Measurements from ENCODE around the gene SCO2. TPM values are rescaled to one million over a fixed set of nuclear protein-coding genes. Genes with fewer than 3 reads are reported as not detected.

SCO2 gene
- total and polyA plus RNA-seq, 10 of the 15 experiments (the other 5 are each of a cell fraction or from before 2014, with no cell fraction given) = 0.18 to 16.0 (median 2.4) TPM; not detected in 1

- TF ChIP-seq PKNOX1 (IDR thresholded peaks at IDR 0.05) (peak; percentile 37; the same call in 1 of the 2 replicates), NBN (IDR thresholded peaks at IDR 0.05) (no peak), NFYA (IDR thresholded peaks at IDR 0.05; ENCODE audit: borderline replicate concordance, low read depth, low read length) (no peak), NR2C2 (IDR thresholded peaks at IDR 0.05; ENCODE audit: borderline replicate concordance, control insufficient read depth, insufficient read length, low read depth) (no peak), CEBPB (IDR thresholded peaks at IDR 0.05; ENCODE audit: borderline replicate concordance in 1 of 2, low read depth in 2 of 2, low read length in 2 of 2) (no peak), MLLT1 (IDR thresholded peaks at IDR 0.05) (0 out of 2 replicates have a peak, but pooled peaks have one; percentile 62), ZNF384 (IDR thresholded peaks at IDR 0.05; ENCODE audit: borderline replicate concordance, low read depth, low read length) (no peak), SPI1 (IDR thresholded peaks at IDR 0.05; ENCODE audit: borderline replicate concordance, insufficient read depth, low read depth, low read length) (0 out of 2 replicates have a peak, but pooled peaks have one; percentile 0), RELA (IDR thresholded peaks at IDR 0.05; ENCODE audit: borderline replicate concordance, partially characterized antibody) (no peak), NR2F1 (conservative IDR thresholded peaks at IDR 0.05) (peak; percentile 5)
- TF ChIP-seq, protein P1, sequence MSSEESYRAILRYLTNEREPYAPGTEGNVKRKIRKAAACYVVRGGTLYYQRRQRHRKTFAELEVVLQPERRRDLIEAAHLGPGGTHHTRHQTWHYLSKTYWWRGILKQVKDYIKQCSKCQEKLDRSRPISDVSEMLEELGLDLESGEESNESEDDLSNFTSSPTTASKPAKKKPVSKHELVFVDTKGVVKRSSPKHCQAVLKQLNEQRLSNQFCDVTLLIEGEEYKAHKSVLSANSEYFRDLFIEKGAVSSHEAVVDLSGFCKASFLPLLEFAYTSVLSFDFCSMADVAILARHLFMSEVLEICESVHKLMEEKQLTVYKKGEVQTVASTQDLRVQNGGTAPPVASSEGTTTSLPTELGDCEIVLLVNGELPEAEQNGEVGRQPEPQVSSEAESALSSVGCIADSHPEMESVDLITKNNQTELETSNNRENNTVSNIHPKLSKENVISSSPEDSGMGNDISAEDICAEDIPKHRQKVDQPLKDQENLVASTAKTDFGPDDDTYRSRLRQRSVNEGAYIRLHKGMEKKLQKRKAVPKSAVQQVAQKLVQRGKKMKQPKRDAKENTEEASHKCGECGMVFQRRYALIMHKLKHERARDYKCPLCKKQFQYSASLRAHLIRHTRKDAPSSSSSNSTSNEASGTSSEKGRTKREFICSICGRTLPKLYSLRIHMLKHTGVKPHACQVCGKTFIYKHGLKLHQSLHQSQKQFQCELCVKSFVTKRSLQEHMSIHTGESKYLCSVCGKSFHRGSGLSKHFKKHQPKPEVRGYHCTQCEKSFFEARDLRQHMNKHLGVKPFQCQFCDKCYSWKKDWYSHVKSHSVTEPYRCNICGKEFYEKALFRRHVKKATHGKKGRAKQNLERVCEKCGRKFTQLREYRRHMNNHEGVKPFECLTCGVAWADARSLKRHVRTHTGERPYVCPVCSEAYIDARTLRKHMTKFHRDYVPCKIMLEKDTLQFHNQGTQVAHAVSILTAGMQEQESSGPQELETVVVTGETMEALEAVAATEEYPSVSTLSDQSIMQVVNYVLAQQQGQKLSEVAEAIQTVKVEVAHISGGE (CRISPR knock-in tag; IDR thresholded peaks at IDR 0.05) = no peak
Measured at GRCh38 chr22:50526834-50527801, 1.7 kb upstream of the SCO2 start (continued).

All from GM12878 (cell line).